ENCODE measurements around the gene EMD. TPM values are rescaled to one million over a fixed set of nuclear protein-coding genes. Genes with fewer than 3 reads are reported as not detected.

The EMD gene
- total and polyA plus RNA-seq, 7 donors = 61.1 to 101 (median 78.2) TPM

DNA sequence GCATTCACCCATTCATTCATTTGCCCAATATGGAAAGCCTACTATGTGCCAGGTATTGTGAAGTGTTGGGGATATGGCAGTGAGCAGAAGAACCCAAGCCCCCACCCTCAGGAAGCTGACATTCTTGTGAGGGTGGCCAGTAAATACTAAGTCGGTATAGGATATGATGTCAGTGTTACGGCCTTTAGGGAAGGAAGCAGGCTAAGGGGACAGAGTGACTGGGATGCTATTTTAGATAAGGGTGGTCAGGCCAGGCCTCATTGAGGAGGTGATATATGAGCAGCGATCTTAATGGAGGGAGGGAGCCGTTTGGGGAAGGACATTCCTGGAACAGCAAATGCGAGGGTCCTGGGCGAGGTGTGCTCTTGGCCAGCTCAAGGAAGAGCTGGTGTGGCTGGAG is 51.4 kb downstream of the EMD start:
- intact Hi-C loops (cut with DNase I) = no loop called here
- Histone ChIP-seq H3K9me3 (no peaks in the 10 kb centered on the region), H3K4me1 (no peaks in the 10 kb centered on the region), H3K27me3 (ENCODE audit: insufficient read depth in 3 of 3, low read length in 2 of 3) (no peaks in the 10 kb centered on the region), H3K36me3 (ENCODE audit: insufficient read depth in 1 of 2, low read depth in 1 of 2) (peaks cover 0 to 13% of the 10 kb centered on the region in 2 donors), H3K27ac (no peak overlapping the region), H3K4me3 (no peak overlapping the region)
- WGBS, 3 donors = 56 to 70% (median 64%) methylated on average over 6 of the region's 6 CpGs
- TF ChIP-seq, protein P1, sequence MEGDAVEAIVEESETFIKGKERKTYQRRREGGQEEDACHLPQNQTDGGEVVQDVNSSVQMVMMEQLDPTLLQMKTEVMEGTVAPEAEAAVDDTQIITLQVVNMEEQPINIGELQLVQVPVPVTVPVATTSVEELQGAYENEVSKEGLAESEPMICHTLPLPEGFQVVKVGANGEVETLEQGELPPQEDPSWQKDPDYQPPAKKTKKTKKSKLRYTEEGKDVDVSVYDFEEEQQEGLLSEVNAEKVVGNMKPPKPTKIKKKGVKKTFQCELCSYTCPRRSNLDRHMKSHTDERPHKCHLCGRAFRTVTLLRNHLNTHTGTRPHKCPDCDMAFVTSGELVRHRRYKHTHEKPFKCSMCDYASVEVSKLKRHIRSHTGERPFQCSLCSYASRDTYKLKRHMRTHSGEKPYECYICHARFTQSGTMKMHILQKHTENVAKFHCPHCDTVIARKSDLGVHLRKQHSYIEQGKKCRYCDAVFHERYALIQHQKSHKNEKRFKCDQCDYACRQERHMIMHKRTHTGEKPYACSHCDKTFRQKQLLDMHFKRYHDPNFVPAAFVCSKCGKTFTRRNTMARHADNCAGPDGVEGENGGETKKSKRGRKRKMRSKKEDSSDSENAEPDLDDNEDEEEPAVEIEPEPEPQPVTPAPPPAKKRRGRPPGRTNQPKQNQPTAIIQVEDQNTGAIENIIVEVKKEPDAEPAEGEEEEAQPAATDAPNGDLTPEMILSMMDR (IDR thresholded peaks at IDR 0.05) = no peak
- ATAC-seq (no peak), DNase-seq (no peak)

DNA sequence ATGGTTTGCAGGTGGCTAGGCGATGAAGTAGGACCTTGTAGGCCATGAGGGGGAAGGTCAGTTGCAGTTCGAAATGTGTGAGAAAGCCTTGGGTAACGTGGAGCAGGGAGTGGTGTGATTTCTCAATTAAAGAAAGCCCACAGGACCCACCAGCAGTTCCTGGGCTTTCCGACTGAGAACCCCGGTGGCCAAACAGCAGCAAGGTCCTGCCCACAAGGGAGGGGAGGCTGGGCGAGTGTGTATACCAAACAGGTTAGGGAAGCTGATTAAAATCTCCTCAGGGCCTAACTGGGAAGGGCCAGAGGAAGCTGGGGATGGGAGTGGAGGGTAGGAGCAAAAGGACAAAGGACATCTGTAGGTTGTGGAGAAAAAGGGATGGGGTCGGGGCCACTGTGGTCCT is 51.8 kb downstream of the EMD start:
- Histone ChIP-seq H3K4me1 (no peaks in the 10 kb centered on the region), H3K27ac (no peak overlapping the region), H3K36me3 (ENCODE audit: insufficient read depth in 1 of 2, low read depth in 1 of 2) (peaks cover 0 to 13% of the 10 kb centered on the region in 2 donors), H3K9me3 (no peaks in the 10 kb centered on the region), H3K4me3 (no peak overlapping the region), H3K27me3 (ENCODE audit: insufficient read depth in 3 of 3, low read length in 2 of 3) (no peaks in the 10 kb centered on the region)
- TF ChIP-seq, protein P1 (IDR thresholded peaks at IDR 0.05) = no peak
- WGBS, 3 donors = 72 to 82% (median 73%) methylated on average over 7 of the region's 7 CpGs
- no peak for ATAC-seq
- no peak for DNase-seq
- intact Hi-C loops (cut with DNase I) = no loop called here

Other genes starting within 250 kb of the EMD start
- not detected for gene OPN1LW, start 235.1 kb upstream of the EMD start, total RNA-seq
- gene OPN1LW, start 235.1 kb upstream of the EMD start, polyA plus RNA-seq = under 1 TPM in 1 of 3 donors, not detected in 2; 0.13 TPM
- gene OPN1MW, start 196.7 kb upstream of the EMD start, total RNA-seq = not detected
- not detected for gene OPN1MW, start 196.7 kb upstream of the EMD start, polyA plus RNA-seq
- not detected for gene OPN1MW2, start 159.5 kb upstream of the EMD start, total RNA-seq
- not detected for gene OPN1MW2, start 159.5 kb upstream of the EMD start, polyA plus RNA-seq
- gene OPN1MW3, start 121.7 kb upstream of the EMD start, total RNA-seq = not detected
- gene OPN1MW3, start 121.7 kb upstream of the EMD start, polyA plus RNA-seq = not detected
- not detected for gene TEX28, start 84.2 kb upstream of the EMD start, total RNA-seq
- not detected for gene TEX28, start 84.2 kb upstream of the EMD start, polyA plus RNA-seq
- under 1 TPM in 3 of 4 donors, not detected in 1; 0.19 to 0.44 (median 0.26) TPM for gene TKTL1, start 83.5 kb upstream of the EMD start, total RNA-seq
- gene TKTL1, start 83.5 kb upstream of the EMD start, polyA plus RNA-seq = under 1 TPM; 0.24 to 0.52 (median 0.30) TPM
- 10 to 100 TPM; 66.9 to 92.5 (median 76.4) TPM for gene FLNA, start 4.7 kb upstream of the EMD start, total RNA-seq
- gene FLNA, start 4.7 kb upstream of the EMD start, polyA plus RNA-seq = 100 to 1,000 TPM in 1 of 3 donors, 10 to 100 TPM in 2; 45.7 to 106 (median 56.0) TPM
- 1,000 to 10,000 TPM; 1,403 to 2,633 (median 2,325) TPM for gene RPL10, start 19.1 kb downstream of the EMD start, total RNA-seq
- gene RPL10, start 19.1 kb downstream of the EMD start, polyA plus RNA-seq = 1,000 to 10,000 TPM; 4,938 to 5,433 (median 5,248) TPM
- gene DNASE1L1, start 30.0 kb downstream of the EMD start, total RNA-seq = 100 to 1,000 TPM in 2 of 4 donors, 10 to 100 TPM in 2; 72.6 to 149 (median 111) TPM
- gene DNASE1L1, start 30.0 kb downstream of the EMD start, polyA plus RNA-seq = 10 to 100 TPM; 42.2 to 75.1 (median 71.1) TPM
- 10 to 100 TPM; 17.7 to 25.5 (median 23.6) TPM for gene TAFAZZIN, start 32.2 kb downstream of the EMD start, total RNA-seq
- 10 to 100 TPM; 19.2 to 21.8 (median 20.7) TPM for gene TAFAZZIN, start 32.2 kb downstream of the EMD start, polyA plus RNA-seq
- 10 to 100 TPM; 34.1 to 38.6 (median 34.5) TPM for gene ATP6AP1, start 49.4 kb downstream of the EMD start, total RNA-seq
- 10 to 100 TPM; 28.3 to 37.1 (median 31.0) TPM for gene ATP6AP1, start 49.4 kb downstream of the EMD start, polyA plus RNA-seq
- 10 to 100 TPM; 37.4 to 57.7 (median 49.8) TPM for gene GDI1, start 57.9 kb downstream of the EMD start, total RNA-seq
- 10 to 100 TPM; 37.4 to 52.4 (median 50.7) TPM for gene GDI1, start 57.9 kb downstream of the EMD start, polyA plus RNA-seq
- 10 to 100 TPM; 48.6 to 75.7 (median 55.6) TPM for gene FAM50A, start 64.8 kb downstream of the EMD start, total RNA-seq
- gene FAM50A, start 64.8 kb downstream of the EMD start, polyA plus RNA-seq = 100 to 1,000 TPM in 1 of 3 donors, 10 to 100 TPM in 2; 55.0 to 117 (median 86.5) TPM
- gene PLXNA3, start 79.0 kb downstream of the EMD start, total RNA-seq = 1 to 10 TPM; 3.3 to 6.5 (median 6.0) TPM
- 1 to 10 TPM; 1.7 to 2.6 (median 2.5) TPM for gene PLXNA3, start 79.0 kb downstream of the EMD start, polyA plus RNA-seq
- 10 to 100 TPM; 10.7 to 24.1 (median 22.7) TPM for gene LAGE3, start 100.0 kb downstream of the EMD start, total RNA-seq
- gene LAGE3, start 100.0 kb downstream of the EMD start, polyA plus RNA-seq = 10 to 100 TPM; 24.3 to 64.8 (median 27.4) TPM
- gene UBL4A, start 107.3 kb downstream of the EMD start, total RNA-seq = 10 to 100 TPM; 38.3 to 69.9 (median 46.3) TPM
- gene UBL4A, start 107.3 kb downstream of the EMD start, polyA plus RNA-seq = 100 to 1,000 TPM in 2 of 3 donors, 10 to 100 TPM in 1; 64.4 to 118 (median 106) TPM
- 10 to 100 TPM in 3 of 4 donors, 1 to 10 TPM in 1; 7.2 to 15.7 (median 13.8) TPM for gene SLC10A3, start 111.3 kb downstream of the EMD start, total RNA-seq
- 10 to 100 TPM; 16.3 to 39.8 (median 32.2) TPM for gene SLC10A3, start 111.3 kb downstream of the EMD start, polyA plus RNA-seq
- 10 to 100 TPM; 29.7 to 34.8 (median 32.8) TPM for gene FAM3A, start 136.9 kb downstream of the EMD start, total RNA-seq
- gene FAM3A, start 136.9 kb downstream of the EMD start, polyA plus RNA-seq = 10 to 100 TPM; 37.5 to 40.4 (median 37.7) TPM
- 1 to 10 TPM; 6.2 to 9.1 (median 7.1) TPM for gene G6PD, start 167.6 kb downstream of the EMD start, total RNA-seq
- 1 to 10 TPM; 3.2 to 7.8 (median 4.6) TPM for gene G6PD, start 167.6 kb downstream of the EMD start, polyA plus RNA-seq
- gene IKBKG, start 168.3 kb downstream of the EMD start, total RNA-seq = 10 to 100 TPM; 11.3 to 27.5 (median 16.9) TPM
- gene IKBKG, start 168.3 kb downstream of the EMD start, polyA plus RNA-seq = 10 to 100 TPM; 16.9 to 28.8 (median 22.8) TPM
- gene CTAG1A, start 205.8 kb downstream of the EMD start, total RNA-seq = not detected
- gene CTAG1A, start 205.8 kb downstream of the EMD start, polyA plus RNA-seq = not detected
- not detected for gene CTAG1B, start 240.0 kb downstream of the EMD start, total RNA-seq
- not detected for gene CTAG1B, start 240.0 kb downstream of the EMD start, polyA plus RNA-seq